Measurements from ENCODE around the gene TPCN2.

TPCN2 gene

DNA sequence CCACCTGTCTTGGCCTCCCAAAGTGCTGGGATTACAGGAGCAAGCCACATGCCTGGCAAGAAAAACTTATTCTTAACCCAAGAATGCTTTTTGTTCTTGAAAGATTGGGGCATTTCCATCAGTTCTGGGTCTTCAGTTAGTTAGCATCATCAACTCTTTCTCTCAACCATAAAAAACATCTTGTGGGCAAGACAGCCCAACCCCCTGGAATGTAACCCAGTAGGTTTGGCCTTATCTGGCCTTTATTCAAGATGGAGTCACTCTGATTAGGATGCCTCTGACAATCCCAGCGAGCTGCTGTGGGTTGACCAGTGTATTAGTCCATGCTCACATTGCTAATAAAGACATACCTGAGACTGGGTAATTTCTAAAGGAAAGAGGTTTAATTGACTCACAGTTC, 9.2 kb upstream of the TPCN2 start:
- DNase-seq: no peak

DNA sequence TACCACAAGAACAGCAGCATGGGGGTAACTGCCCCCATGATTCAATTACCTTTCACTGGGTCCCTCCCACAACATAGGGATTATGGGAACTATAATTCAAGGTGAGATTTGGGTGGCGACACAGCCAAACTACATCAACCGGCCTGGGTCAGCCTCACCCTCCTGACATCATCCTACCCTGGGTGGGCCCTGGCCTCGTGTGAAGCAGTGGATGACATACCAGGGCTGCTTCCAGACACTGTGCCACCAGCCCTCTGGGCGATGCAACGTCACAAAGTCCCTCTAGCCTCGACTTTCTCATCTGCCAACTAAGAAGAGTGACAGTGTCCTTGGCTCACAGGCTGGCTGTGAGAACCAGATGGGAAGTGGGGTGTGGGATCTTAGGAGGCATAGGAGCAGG, 8.7 kb upstream of the TPCN2 start:
- no peak for DNase-seq

DNA sequence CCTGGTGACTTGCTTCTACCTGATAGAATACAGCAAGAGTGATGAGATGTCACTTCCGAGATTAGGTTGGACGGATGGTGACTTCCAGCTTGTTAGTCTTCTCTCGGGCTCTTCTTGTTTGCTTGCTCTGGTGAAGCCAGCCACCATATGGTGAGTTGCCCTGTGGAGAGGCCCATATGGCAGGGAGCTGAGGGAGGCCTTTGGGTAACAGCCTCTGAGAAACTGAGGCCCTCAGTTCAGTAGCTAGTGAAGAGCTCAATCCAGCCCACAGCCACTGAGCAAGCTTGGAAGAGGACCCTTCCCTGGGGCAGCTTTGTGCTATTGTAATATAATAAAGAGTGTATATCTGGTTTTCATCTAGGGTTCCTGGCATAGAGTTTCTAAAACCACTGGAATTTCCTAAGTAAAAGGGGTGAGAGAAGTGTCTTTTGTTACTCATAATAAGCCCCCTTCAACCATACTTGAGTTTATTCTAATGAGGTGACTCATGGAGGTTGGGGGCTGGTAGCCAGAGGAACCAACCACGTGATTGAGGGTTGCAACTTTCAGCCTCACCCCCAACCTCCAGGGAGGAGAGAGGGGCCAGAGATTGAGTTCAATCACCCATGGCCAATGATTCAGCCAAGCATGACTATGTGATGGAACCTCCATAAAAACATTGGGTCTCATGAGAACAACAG, 8.0 kb upstream of the TPCN2 start:
- DNase-seq: no peak

DNA sequence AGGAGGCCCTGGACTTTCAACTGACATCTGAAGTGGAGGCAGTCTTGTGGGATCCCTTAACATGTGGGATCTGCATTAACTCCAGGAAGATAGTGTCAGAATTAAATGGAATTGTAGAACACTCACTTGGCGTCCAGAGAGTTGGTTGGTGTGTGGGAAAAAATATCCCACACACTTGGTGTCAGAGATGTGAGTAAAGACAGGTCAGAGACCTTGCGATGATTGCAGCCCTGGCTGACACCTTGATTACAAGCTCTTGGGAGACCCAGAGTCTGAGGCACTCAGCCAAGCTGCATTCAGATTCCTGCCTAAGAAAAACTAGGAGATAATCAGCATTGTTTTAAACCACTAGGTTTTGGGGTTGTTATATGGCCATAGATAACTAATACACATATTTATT, 7.2 kb upstream of the TPCN2 start:
- DNase-seq: no peak

DNA sequence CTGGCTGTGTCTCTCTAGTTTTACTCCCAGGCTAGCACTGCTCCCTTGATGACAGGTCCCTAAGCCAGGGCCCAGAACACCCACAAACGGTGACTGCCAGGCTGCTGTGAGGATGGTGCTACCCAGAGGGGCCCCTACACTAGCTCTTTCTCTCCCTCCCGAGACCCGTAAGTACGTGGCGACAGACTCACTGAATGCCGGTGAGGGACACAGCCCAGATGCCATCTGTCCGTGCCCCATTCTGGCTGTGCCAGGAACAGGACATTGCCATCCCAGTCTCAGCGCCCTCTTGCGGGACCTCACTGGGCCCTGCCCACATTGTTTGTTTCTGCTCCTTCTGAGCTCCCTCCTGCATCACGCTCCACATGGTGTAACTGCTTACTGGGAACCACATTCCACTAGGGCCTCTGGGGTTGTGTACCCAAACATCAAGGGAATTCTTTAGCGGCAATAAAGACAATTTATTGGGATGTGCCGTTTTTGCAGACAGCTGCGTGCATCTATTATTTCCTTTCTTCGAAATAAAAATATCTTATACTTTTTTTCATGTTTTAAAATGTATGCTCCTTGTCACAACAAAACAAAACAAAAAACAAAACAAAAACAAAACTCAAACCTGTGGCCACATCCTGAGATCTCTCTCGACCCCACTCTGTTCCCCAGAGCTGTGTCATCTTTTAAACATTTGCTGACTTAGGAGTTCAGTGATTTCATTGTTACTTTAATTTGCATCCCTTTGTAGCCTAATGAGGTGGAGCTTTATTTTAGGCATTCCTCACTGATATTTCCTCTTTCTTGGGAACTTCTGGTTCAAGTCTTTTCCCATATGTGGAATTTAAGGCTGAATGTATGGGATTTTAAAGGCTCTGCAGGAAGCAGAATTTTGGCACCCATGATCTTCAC, 4.4 kb upstream of the TPCN2 start:
- peak; percentile 85 to 93 for DNase-seq

DNA sequence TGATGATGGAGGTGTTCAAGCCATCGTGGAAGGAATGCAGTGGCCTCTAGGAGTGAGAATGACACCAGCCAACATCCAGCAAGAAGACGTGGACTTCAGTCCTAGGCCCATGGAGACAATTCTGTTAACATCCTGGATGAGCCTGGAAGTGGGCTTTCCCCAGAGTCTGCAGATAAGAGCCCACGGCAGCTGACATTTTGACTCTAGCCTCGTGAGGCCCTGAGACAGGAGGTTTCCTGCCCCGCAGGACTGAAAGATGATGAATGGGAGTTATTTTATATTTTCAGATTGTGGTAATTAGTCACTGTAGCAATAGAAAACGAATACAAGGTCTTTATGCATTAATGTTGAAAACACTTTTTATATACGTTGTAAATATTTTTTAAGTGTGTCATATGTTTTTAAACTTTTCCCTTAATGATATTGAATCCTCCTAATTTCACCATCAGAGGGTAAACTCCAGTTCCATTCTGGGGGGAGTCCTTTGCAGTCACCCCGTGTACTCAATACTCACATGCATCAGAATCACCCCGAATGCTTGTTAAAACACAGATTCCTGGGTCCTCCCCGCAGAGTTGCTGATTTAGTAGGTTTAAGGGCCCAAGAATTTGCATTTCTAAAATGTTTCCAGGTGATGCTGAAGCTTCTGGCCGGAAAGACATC, 570 bp upstream of the TPCN2 start:
- no peak for DNase-seq

DNA sequence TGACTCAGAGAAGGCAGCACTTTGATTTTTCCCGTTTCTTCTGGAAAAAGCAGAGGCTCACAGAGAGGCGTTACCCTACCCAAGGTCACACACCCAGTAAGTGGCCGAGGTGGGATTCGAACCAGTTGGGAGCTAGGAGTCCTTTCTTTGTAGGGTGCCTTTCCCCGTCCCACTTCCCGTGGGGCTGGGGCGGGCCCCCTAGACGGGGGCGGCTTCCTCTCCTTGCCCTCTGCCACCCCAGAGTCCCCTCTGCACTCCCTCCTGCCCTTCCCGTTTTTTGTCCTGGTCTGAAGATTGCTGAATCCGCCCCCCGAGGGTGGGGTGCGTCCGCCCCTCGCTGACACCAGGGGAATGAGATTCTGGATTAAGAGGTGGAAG, 747 bp downstream of the TPCN2 start:
- DNase-seq: no peak

DNA sequence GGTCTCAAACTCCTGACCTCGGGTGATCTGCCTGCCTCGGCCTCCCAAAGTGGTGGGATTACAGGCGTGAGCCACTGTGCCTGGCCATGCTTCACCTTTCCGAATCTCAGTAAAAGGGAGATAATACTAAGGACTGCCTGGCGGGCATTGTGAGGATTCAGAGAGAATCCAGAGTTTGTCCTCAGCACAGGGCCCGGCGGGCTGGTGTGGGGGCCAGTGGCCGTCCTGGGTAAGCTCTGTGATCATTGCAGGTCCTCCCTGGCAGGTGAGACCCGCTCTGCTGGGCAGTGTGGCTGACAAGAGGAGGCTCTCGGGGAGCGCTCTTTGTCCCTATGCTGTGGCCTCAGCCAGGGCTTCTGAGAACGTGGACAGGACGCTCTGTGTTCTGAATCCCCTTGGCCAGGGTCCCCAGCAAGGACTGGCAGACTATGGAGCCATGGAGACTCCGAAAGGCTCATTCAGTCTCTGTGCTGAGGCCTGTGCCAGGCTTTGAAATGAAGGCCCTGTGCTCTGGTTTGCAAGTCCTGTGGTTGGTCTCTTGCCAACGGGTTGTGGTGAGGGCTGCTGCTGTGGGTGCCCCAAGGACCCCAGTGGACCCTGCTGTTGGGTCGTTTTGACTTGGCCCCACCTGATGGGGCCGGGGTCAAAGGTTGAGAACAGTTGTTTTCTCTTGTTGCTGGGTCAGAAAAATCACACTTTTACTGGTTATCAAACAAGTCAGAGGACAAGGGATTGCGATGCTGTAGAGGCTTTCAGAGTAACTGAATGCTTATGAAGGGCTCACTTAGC, 2.1 kb downstream of the TPCN2 start:
- no peak for DNase-seq

DNA sequence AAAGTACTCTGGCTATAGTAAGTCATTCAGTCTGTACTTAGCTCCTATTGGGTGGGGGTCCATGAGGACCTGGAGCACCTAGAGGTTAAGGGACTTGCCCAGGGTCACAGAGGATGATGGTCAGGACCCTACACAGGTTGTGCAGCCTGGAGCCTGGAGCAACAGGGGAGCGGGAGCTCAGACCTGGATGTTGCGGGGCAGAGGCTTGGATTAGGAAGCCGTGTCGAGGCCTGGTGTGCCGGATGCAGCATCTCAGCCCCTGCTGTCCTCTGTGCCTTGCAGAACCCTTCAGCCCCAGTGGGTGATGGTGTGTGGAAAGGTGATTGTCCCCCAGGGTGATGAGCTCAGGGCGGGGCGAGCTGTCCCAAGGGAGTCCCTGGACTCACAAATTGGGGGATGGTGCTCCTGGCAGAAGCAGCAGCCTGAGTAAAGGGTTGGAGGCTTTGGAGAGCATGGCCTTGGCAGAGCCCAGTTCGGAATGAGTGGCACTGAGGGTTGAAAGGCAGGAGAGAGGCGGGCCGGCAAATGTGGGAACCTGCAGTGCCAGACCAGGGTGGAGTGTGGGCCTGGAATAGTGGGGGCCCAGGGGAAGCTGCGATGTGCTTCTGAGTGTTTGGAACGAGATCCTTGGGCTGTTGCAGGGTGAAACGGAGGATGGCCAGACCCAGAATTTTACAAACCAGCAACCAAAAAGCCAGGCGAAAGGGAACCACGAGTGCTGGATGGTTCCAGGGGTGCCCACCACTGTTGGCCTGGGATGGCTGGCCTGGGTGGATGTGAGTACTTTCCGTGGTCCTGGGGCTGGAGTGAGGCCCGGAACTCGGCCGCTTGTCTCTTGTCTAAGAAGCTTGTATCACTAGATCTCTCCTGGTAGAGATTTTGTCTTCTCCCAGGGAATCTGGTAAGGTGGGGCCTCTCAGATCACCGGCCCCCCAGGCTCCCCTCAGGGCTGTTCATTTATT, 2.9 kb downstream of the TPCN2 start:
- DNase-seq: no peak

DNA sequence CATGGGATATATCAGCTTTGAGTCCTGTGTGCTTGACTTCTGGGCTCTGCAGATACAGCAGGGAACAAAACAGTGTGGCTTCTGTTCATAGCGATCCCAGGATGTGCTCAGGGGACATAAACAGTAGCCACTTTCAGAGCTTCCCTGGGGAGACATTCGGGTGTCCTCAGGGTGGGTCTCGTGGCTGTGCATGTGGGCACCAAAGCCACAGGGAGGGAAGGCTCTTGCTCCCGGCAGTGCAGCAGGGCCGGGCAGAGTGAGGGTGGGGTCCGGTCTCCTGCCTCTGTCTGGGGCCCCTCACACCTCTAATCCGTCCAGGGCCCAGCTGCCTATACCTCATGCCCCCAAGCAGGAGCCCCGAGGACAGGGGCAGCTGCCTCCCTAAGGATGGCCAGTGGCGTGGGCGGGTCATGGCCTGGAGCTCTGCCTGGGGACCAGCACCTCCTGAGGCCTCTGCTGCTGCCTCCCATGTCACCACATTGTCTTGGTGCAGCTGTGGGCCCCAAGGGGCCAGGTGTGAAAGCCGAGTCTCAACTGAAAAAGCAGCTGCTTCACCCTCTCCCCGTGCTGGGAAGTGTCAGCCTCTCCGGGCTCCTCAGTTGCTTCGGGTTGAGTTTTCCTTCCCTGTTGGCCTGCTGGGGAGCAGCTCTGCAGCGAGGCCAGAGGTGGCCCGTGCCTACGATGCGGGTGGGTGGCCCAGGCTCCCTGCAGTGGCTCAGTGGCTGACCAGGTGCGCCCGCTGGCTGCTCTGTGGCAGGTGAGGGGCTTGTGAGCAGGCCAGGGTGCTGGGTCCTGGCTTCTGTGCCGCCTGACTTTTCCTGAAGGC, 3.8 kb downstream of the TPCN2 start:
- no peak for DNase-seq

DNA sequence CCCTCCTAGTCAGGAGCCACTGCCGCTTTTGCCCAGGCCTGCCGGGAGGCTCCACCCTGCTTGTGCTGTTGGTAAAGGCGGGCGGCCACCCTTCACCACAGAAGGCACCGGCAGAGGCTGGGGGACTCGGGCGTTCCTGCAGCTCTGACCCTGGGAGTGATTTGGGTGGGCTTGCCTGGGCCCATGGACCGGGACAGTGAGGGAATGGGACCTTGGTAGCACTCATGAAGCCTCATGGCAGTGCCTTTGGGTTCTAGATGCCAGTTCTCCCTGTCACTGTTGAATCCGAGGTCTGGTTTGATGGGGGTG, 4.4 kb downstream of the TPCN2 start:
- DNase-seq: no peak

DNA sequence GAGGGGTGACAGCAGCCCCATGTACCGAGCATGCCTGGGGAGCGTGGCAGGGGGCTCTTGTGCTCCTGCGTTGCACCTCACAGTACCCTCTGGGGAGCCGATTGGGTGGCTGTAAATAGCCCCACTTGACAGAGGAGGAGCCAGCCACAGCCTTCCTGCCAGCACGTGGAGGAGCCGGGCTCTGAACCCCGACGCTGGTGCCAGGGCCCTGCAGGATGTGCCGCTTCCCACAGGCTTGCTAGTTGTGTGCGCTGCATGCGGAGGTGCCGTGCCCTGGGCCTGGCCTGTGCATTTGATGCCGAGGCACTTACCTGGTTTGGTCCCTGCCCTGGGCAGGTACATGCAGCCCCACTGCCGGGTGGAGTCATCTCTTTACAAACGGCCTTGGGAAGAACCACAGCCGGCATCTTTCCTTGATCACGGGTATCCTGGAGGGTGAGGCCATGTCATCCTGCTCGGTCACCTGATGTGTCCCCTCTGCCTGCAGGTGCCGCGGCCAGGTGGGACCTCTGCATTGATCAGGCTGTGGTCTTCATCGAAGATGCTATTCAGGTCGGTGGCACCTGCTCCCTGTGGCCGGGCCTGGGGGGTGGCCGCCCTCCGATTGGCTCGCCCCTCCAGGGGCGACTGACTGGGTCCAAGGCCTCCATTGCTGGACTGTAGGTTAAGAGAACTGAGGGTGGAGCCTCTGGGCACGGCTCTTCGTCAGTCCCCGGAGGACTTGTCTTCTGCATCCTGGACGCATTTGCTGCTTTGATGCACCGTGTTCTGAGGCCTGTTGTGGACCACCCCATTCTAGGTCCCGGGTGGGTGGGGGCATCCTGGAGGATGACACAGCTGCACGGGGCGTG, 5.0 kb downstream of the TPCN2 start:
- DNase-seq: no peak

DNA sequence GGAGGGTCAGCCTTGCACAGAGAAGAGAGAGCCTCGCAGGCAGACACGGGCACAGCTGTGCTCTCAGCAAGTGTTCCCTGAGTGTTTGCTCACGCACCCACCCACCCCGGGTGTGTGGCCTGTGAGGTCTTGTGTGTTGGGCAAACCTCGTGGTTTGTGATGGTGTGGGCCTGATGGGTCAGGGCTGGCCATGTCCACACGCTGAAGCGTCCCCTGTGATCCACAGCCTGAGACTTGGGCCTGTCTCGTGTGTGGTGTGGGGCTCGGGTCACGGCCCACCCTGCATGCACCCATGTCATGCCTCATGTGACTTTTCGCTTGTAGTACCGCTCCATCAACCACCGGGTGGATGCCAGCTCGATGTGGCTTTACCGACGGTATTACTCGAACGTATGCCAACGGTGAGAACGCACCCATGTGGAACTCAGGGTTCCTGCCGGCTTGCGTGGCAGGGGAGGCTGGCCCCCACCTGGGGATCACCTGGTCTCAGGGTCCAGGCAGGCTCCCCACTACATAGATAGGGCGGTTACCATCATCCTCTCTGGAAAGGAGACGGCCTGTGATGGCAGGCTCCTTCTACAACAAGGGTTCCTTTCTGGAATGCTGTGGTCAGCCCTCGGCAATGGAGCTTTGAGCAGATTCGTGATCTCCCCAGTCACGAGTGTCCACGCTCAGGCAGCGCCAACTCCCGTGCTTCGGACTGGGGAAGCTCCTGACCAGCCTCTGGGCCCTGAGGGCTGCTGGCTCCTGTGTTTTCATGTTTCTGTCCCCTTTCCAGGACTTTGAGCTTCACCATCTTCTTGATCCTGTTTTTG, 5.9 kb downstream of the TPCN2 start:
- DNase-seq: no peak

DNA sequence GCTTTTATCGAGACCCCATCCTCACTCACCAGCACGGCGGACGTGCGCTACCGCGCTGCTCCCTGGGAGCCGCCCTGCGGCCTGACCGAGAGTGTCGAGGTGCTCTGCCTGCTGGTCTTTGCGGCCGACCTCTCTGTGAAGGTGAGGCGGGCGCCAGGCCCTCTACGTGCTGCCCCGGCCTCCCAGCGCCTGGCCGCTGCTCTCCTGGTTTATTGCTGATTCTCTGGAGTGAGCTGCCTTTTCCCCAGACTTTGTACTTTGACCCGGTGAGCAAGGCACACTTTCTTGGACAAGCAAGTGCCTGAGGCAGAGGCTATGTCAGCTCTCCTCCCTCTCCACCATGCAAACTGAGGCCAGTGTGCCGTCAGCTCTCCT, 6.5 kb downstream of the TPCN2 start:
- DNase-seq: no peak

DNA sequence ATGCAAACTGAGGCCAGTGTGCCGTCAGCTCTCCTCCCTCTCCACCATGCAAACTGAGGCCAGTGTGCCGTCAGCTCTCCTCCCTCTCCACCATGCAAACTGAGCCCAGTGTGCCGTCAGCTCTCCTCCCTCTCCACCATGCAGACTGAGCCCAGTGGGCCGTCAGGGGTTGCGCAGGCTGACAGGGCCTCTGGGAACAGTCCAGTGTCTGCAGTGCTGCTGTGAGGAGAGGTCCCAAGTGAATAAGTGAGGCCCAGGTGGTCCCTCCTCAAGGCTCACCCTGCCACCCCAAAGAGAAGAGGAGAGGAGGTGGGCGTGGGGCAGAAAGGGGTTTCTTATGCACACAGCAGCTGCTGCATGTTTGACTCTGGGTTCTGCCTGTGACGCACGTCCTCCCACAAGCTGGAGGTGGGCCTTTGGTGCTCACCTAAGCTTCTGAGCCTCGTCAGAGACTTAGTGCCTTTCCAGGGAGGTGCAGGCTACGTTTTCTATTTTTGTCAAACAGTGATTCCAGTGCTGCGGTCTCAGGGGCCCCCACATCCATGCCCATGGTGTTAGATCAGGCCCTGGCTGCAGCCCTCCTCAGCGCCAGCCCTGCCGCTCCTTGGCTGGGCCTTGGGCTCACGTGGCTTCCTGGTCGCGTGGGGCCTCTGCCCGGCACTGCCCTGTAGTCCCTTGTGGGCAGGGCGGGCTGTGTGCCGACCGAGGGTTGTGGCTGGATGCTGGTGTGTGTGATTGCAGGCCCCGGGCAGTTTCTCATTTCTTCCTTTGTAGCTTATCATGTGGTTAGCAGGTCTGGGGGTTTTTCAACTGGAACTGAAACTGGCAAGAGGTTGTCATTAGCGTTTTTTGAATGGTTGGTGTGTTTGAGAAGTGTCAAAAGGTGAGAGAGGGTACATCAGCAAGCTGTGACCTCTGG, 7.1 kb downstream of the TPCN2 start:
- no peak for DNase-seq

DNA sequence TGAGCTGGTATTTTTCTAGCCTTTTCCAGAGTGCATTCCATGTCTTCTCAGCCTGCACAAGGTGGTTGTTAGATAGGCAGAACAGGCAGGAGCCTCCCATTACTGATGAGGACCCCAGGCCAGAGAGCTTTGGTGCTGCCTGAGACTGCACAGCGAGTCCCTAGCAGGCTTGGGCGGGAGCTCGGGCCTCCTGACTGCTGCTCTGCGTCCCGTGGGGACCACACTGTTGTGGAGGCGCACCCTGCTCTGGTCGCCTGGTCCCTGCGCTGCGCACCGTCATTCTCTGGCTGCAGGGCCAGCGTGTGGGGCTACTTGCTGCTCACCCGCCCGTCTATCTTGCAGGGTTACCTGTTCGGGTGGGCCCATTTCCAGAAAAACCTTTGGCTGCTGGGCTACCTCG, 8.5 kb downstream of the TPCN2 start:
- DNase-seq: no peak

DNA sequence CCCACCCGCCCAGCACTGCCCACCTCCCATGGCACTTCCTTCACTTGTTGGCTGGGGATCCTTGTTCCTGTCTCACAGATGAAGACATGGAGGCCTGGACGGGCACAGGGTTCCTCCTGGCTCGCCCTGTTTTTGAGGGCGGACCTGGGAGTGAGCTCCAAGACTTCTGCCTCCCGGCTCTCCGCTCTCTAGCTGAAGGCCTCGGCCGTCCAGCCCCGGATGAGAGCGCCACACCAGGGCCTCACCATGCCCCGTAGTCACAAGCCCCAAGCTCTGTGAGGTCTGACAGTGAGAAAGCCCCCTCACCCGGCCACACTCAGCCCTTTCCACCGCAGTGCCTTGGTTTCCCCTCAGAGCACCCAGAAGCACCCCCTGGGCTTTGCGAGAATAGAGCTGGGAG, 9.1 kb downstream of the TPCN2 start:
- no peak for DNase-seq
